ENCODE data around the gene PRMT5.

DNA sequence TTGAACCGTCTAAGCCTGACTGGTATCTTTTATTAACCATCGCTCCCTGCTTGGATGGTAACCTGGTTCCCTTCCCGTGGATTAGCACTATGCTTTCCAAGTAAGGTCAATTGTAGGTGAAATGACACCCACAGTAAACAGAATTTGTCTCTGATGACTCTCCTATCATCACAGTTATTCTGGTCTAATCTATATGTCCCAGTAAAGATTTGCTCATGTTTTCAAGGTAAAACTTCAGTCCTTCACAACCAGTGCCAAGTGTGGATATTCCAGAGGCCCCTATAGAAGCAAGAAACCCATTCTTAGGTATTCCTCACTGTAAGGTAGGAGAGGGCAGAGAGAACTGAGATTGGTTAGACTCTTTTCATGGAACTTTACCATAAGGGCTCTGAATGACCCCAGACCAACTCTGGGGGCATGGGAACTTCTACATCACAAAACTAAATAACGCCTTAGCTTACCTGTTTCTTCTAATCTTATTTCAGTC is 37.6 kb upstream of the PRMT5 start:
- TF ChIP-seq TAF1 (IDR thresholded peaks at IDR 0.05; ENCODE audit: borderline replicate concordance, insufficient read depth, low read length), result no peak
- TF ChIP-seq, protein P1, sequence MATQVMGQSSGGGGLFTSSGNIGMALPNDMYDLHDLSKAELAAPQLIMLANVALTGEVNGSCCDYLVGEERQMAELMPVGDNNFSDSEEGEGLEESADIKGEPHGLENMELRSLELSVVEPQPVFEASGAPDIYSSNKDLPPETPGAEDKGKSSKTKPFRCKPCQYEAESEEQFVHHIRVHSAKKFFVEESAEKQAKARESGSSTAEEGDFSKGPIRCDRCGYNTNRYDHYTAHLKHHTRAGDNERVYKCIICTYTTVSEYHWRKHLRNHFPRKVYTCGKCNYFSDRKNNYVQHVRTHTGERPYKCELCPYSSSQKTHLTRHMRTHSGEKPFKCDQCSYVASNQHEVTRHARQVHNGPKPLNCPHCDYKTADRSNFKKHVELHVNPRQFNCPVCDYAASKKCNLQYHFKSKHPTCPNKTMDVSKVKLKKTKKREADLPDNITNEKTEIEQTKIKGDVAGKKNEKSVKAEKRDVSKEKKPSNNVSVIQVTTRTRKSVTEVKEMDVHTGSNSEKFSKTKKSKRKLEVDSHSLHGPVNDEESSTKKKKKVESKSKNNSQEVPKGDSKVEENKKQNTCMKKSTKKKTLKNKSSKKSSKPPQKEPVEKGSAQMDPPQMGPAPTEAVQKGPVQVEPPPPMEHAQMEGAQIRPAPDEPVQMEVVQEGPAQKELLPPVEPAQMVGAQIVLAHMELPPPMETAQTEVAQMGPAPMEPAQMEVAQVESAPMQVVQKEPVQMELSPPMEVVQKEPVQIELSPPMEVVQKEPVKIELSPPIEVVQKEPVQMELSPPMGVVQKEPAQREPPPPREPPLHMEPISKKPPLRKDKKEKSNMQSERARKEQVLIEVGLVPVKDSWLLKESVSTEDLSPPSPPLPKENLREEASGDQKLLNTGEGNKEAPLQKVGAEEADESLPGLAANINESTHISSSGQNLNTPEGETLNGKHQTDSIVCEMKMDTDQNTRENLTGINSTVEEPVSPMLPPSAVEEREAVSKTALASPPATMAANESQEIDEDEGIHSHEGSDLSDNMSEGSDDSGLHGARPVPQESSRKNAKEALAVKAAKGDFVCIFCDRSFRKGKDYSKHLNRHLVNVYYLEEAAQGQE (IDR thresholded peaks at IDR 0.05; ENCODE audit: insufficient read depth in 1 of 2, low read depth in 2 of 2, low read length in 2 of 2), result no peak
- no peak for TF ChIP-seq SIN3A (IDR thresholded peaks at IDR 0.05; ENCODE audit: borderline replicate concordance, insufficient read depth, low read length)
